HK-2 (cell line): ENCODE results near the gene MED8.

Experiments used
- DNase-seq: peaks from one replicate; pipeline ENCODE4 v3.0.0-alpha.2; 2018; ENCODE audit not compliant: unreplicated experiment

Gene MED8

DNA sequence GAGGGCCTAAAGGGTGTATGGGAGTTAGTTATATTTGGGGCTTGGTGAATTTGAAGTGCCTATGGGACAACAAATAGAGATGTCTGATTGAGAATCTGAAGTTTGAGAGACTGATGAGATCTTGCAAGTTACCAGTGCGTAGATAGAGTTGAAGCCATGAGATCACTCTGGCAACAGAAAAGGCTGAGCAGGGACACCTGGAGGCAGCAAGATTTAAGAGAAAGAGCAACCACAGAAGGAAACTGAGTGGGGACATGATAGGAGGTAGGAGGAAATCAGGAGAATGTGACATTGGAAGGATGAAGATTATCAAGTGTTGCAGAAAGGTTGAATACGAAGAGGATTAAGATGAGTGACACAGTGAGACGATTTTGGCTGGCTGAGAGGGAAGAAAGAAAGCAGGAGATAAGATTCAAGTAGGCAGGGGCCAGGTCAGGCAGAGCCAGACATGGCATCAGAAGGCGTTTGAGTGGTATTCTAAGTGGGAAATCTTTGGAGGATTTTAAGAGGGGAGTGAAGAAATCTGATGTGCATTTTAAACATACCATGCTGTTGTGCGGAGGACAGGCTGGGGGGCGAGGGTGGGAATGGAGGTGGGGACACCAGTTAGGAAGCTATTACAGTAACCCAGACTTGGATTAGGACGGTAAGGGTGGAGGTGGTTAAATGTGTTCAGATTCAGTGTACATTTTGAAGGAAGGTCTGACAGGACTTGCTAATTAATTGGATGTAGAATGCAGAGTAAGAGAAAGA is 55.0 kb downstream of the MED8 start:
- DNase-seq: no peak
